H1 (cell line): ENCODE measurements around the gene RNF31. TPM values are rescaled to one million over a fixed set of nuclear protein-coding genes. Genes with fewer than 3 reads are reported as not detected.

Experiments
- CTCF ChIA-PET: fragments of 300-600 bp; sonication (Branson Sonifier 250); formaldehyde crosslinking; loops from one replicate; lab custom pipeline; 2021; ENCODE audit not compliant: partially characterized antibody; lab: Charles Lee
- POLR2A ChIA-PET: fragments of 300-600 bp; sonication (Branson Sonifier 250); formaldehyde crosslinking; loops from one replicate; lab custom pipeline; 2021; ENCODE audit warnings: inconsistent platforms; ENCODE audit not compliant: partially characterized antibody; lab: Charles Lee
- DNase-seq, 2 experiments: peaks; one replicate each; pipeline versions ENCODE4 v3.0.0 to v3.0.0-alpha.2; 2010 to 2022; ENCODE audit warnings: low spot score in 2 of 2, low read depth in 1 of 2, mixed read lengths in 1 of 2
- FAIRE-seq: peaks from 2 replicates; lab custom pipeline; 2011; peaks lifted over from hg19 to GRCh38; lab: Jason Lieb, UNC
- H2AFZ ChIP-seq: 2 replicates; pipeline ENCODE4 v1.8.1; 2012; ENCODE audit warnings: low read length, inconsistent platforms
- H2AK5ac ChIP-seq: 2 replicates; pipeline ENCODE4 v1.6.1; 2013; ENCODE audit warnings: low read depth, low read length
- H2BK120ac ChIP-seq: replicated peaks from 2 replicates; pipeline ENCODE3; 2013; ENCODE audit warnings: low read depth, low read length, inconsistent platforms
- H2BK12ac ChIP-seq: 2 replicates; pipeline ENCODE4 v1.6.1; 2013; ENCODE audit warnings: low read depth, low read length
- H2BK15ac ChIP-seq: 2 replicates; pipeline ENCODE4 v1.6.1; 2013; ENCODE audit warnings: low read length
- H2BK20ac ChIP-seq: 2 replicates; pipeline ENCODE4 v1.6.1; 2013; ENCODE audit warnings: low read length
- H2BK5ac ChIP-seq: 2 replicates; pipeline ENCODE4 v1.6.1; 2013; ENCODE audit warnings: low read depth, low read length
- H3K14ac ChIP-seq: 2 replicates; pipeline ENCODE4 v1.6.1; 2013; ENCODE audit warnings: inconsistent platforms; ENCODE audit not compliant: insufficient read length
- H3K18ac ChIP-seq: 2 replicates; pipeline ENCODE4 v1.6.1; 2013; ENCODE audit warnings: low read length; ENCODE audit errors: extremely low read depth
- H3K23ac ChIP-seq: 2 replicates; pipeline ENCODE4 v1.6.1; 2013; ENCODE audit warnings: inconsistent platforms; ENCODE audit not compliant: insufficient read length
- H3K23me2 ChIP-seq: 2 replicates; pipeline ENCODE4 v1.6.1; 2013; ENCODE audit warnings: low read depth, low read length
- H3K27ac ChIP-seq: 2 replicates; pipeline ENCODE4 v1.6.1; 2011; ENCODE audit warnings: low read depth, low read length, inconsistent platforms
- H3K27me3 ChIP-seq, 4 experiments: replicated peaks in 1 of 4; 1 replicate in 1 of 4; 2 replicates in 3 of 4; pipeline versions ENCODE4 v1.6.1 to v1.8.1; 2011 to 2013; ENCODE audit warnings: low read length in 3 of 4, mild to moderate bottlenecking in 3 of 4, inconsistent platforms in 2 of 4, mixed read lengths in 2 of 4, moderate library complexity in 1 of 4; ENCODE audit not compliant: control insufficient read depth in 3 of 4, insufficient read depth in 3 of 4; ENCODE audit errors: extremely low read depth in 1 of 4
- H3K36me3 ChIP-seq, 4 experiments: 2 replicates each; pipeline versions ENCODE4 v1.6.1 to v1.8.1; 2011 to 2013; ENCODE audit warnings: mild to moderate bottlenecking in 4 of 4, low read length in 3 of 4, moderate library complexity in 2 of 4, control low read depth in 1 of 4, inconsistent platforms in 1 of 4; ENCODE audit not compliant: insufficient read depth in 4 of 4, control insufficient read depth in 2 of 4
- H3K4ac ChIP-seq: replicated peaks from 2 replicates; pipeline ENCODE3; 2013; ENCODE audit warnings: low read length, low read depth, mixed read lengths, inconsistent platforms; ENCODE audit not compliant: insufficient read length
- H3K4me1 ChIP-seq, 4 experiments: replicated peaks in 1 of 4; 1 replicate in 1 of 4; 2 replicates in 3 of 4; pipeline versions ENCODE4 v1.6.1 to v1.8.1; 2011 to 2013; ENCODE audit warnings: low read length in 3 of 4, inconsistent platforms in 2 of 4, mixed read lengths in 1 of 4; ENCODE audit not compliant: insufficient read depth in 4 of 4, control insufficient read depth in 3 of 4
- H3K4me2 ChIP-seq, 2 experiments: 2 replicates each; pipeline versions ENCODE4 v1.6.1 to v1.8.1; 2011 to 2013; ENCODE audit warnings: low read depth in 2 of 2, low read length in 2 of 2, control low read depth in 1 of 2, inconsistent platforms in 1 of 2, mild to moderate bottlenecking in 1 of 2; ENCODE audit not compliant: insufficient read depth in 1 of 2
- H3K4me3 ChIP-seq, 4 experiments: fragments of 200-600, 300-600 bp in 1 of 4; sonication (generic), shearing (Covaris generic), sonication (Bioruptor Twin) in 1 of 4; 2 replicates each; pipeline versions ENCODE4 v1.5.1 to v1.8.1; 2011 to 2016; ENCODE audit warnings: low read length in 4 of 4, low read depth in 3 of 4, control low read depth in 2 of 4, inconsistent platforms in 2 of 4, mild to moderate bottlenecking in 2 of 4, mixed read lengths in 1 of 4, moderate library complexity in 1 of 4; ENCODE audit not compliant: insufficient read depth in 2 of 4; ENCODE audit errors: extremely low read depth in 1 of 4
- H3K56ac ChIP-seq: replicated peaks from 2 replicates; pipeline ENCODE3; 2013; ENCODE audit warnings: low read depth, mild to moderate bottlenecking, mixed read lengths, low read length, inconsistent platforms; ENCODE audit not compliant: insufficient read length
- H3K79me1 ChIP-seq: 2 replicates; pipeline ENCODE4 v1.6.1; 2013; ENCODE audit warnings: low read depth, low read length, control low read depth
- H3K79me2 ChIP-seq, 2 experiments: 2 replicates each; pipeline versions ENCODE4 v1.6.1 to v1.8.1; 2012 to 2013; ENCODE audit warnings: low read length in 2 of 2, mild to moderate bottlenecking in 2 of 2, inconsistent platforms in 1 of 2; ENCODE audit not compliant: insufficient read depth in 2 of 2, control insufficient read depth in 1 of 2
- H3K9ac ChIP-seq, 4 experiments: replicated peaks in 1 of 4; 1 replicate in 1 of 4; 2 replicates in 3 of 4; pipeline versions ENCODE4 v1.6.1 to v1.8.1; 2011 to 2013; ENCODE audit warnings: low read depth in 3 of 4, low read length in 3 of 4, control low read depth in 2 of 4, mild to moderate bottlenecking in 2 of 4, moderate library complexity in 2 of 4, inconsistent platforms in 1 of 4; ENCODE audit errors: extremely low read depth in 1 of 4
- H3K9me3 ChIP-seq, 2 experiments: 2 replicates each; pipeline versions ENCODE4 v1.6.1 to v1.8.1; 2012 to 2013; ENCODE audit warnings: mild to moderate bottlenecking in 2 of 2, moderate library complexity in 2 of 2, control low read depth in 1 of 2, inconsistent platforms in 1 of 2, low read depth in 1 of 2, low read length in 1 of 2, mixed read lengths in 1 of 2; ENCODE audit not compliant: insufficient read depth in 2 of 2
- H4K20me1 ChIP-seq, 2 experiments: replicated peaks in 1 of 2; 2 replicates each; pipeline versions ENCODE3 to v1.8.1; 2011 to 2013; ENCODE audit warnings: inconsistent platforms in 2 of 2, low read length in 2 of 2, mild to moderate bottlenecking in 1 of 2; ENCODE audit not compliant: insufficient read depth in 2 of 2, control insufficient read depth in 1 of 2
- H4K5ac ChIP-seq: 2 replicates; pipeline ENCODE4 v1.6.1; 2013; ENCODE audit warnings: low read length, low read depth, mixed read lengths, inconsistent platforms; ENCODE audit not compliant: insufficient read length
- H4K8ac ChIP-seq: 2 replicates; pipeline ENCODE4 v1.8.0; 2013; ENCODE audit warnings: mild to moderate bottlenecking, moderate library complexity, low read length, inconsistent platforms; ENCODE audit not compliant: insufficient read depth; ENCODE audit errors: extremely low read depth
- H4K91ac ChIP-seq: replicated peaks from 2 replicates; pipeline ENCODE3; 2013; ENCODE audit warnings: low read length, mixed read lengths, inconsistent platforms; ENCODE audit not compliant: insufficient read length
- BCL11A ChIP-seq, 2 experiments: IDR thresholded peaks; one replicate each; pipeline ENCODE4 v1.6.1; 2011; ENCODE audit warnings: low read depth in 2 of 2, low read length in 2 of 2, mild to moderate bottlenecking in 2 of 2
- CBX5 ChIP-seq: fragments of 300-800, 300-1000 bp; sonication (generic); IDR thresholded peaks from 2 replicates; pipeline ENCODE4 v1.7.1; 2016; ENCODE audit warnings: antibody characterized with exemption, low read length, low read depth
- CREB1 ChIP-seq: IDR thresholded peaks from 2 replicates; pipeline ENCODE4 v1.6.1; 2012; ENCODE audit warnings: inconsistent platforms
- GTF2F1 ChIP-seq: IDR thresholded peaks from 2 replicates; pipeline ENCODE4 v1.6.1; 2012; ENCODE audit warnings: low read depth, low read length, improper control_type of control experiment, borderline replicate concordance
- MAX ChIP-seq: IDR thresholded peaks from 2 replicates; pipeline ENCODE4 v1.6.1; 2012; ENCODE audit warnings: inconsistent platforms
- NRF1 ChIP-seq: IDR thresholded peaks from 2 replicates; pipeline ENCODE4 v1.6.1; 2011; ENCODE audit warnings: mild to moderate bottlenecking, low read depth, low read length, improper control_type of control experiment
- POLR2AphosphoS5 ChIP-seq: IDR thresholded peaks from 2 replicates; pipeline ENCODE4 v1.6.1; 2011; ENCODE audit warnings: low read depth, low read length
- RFX5 ChIP-seq: IDR thresholded peaks from 2 replicates; pipeline ENCODE4 v1.6.1; 2011; ENCODE audit warnings: low read depth, low read length, improper control_type of control experiment, borderline replicate concordance
- TAF1 ChIP-seq: IDR thresholded peaks from 2 replicates; pipeline ENCODE4 v1.6.1; 2011; ENCODE audit warnings: mild to moderate bottlenecking, low read depth, low read length
- TAF7 ChIP-seq: optimal IDR thresholded peaks from 2 replicates; pipeline ENCODE3; 2011; ENCODE audit warnings: low read depth, mild to moderate bottlenecking, inconsistent platforms, low read length, moderate library complexity, borderline replicate concordance
- TEAD4 ChIP-seq: IDR thresholded peaks from 2 replicates; pipeline ENCODE4 v1.6.1; 2012; ENCODE audit warnings: low read depth, low read length, inconsistent platforms, mixed read lengths
- WGBS, 2 experiments: shearing (Covaris generic) in 1 of 2; methylation state at CpG; one replicate each; pipeline versions ENCODE4 v1.1.6 to v1.1.7; 2013 to 2015; ENCODE audit warnings: low lambda C conversion rate in 2 of 2, mixed read lengths in 2 of 2, inconsistent platforms in 1 of 2, low coverage in 1 of 2, missing lambda C conversion rate in 1 of 2; ENCODE audit not compliant: insufficient replicate concordance in 2 of 2, insufficient coverage in 1 of 2, insufficient read length in 1 of 2; ENCODE audit errors: extremely low coverage in 1 of 2, missing lambda C conversion rate in 1 of 2; 5-methylcytosine and 5-hydroxymethylcytosine counted together
- polyA plus RNA-seq, 7 experiments: library from polyadenylated mRNA; depleted of rRNA in 3 of 7; stranded (reverse) in 5 of 7; unstranded in 2 of 7; fragments of >200 nt in 5 of 7; fragments of 200-250 nt in 2 of 7; gene quantifications; 1 replicate in 5 of 7; 2 replicates in 1 of 7; 4 replicates in 1 of 7; pipeline versions ENCODE4 v1.2.1 to v1.2.3, GENCODE V29; 2011 to 2013; ENCODE audit warnings: missing spikeins in 2 of 7, mixed read lengths in 2 of 7
- total RNA-seq: library from RNA; stranded (reverse); fragmentation: NEBNext Ultra II Directional; extraction: Animal tissue kit (Norgen Biotek cat#: 25700); gene quantifications from 2 replicates; pipeline ENCODE4 v1.2.1, GENCODE V29; 2021

Gene RNF31
- total and polyA plus RNA-seq, 2 of the 8 experiments (the other 6 are each of a cell fraction or from before 2014, with no cell fraction given), result 17.5 to 72.0 TPM

- Histone ChIP-seq H2AFZ (peak within 1 kb of the TSS; percentile 60; the same call in 1 of the 2 replicates), H3K36me3 (peaks cover 4 to 6% (median 5%) of the 10 kb centered on the region in 4 experiments; a peak in 5 of 8 replicates), H3K23me2 (peaks cover 5% of the 10 kb centered on the region; the same call in 1 of the 2 replicates), H4K8ac (peak within 1 kb of the TSS; percentile 99), H3K4me3 (peak within 1 kb of the TSS; percentile 65 to 88 (median 84)), H3K23ac (no peak within 1 kb of the TSS), H3K18ac (peak within 1 kb of the TSS; percentile 93), H3K79me2 (peaks cover 0 to 3% of the 10 kb centered on the region in 2 experiments; a peak in 2 of 4 replicates), H3K27me3 (no peaks in the 10 kb centered on the region), H3K4ac (peak within 1 kb of the TSS; percentile 92), H3K27ac (peak within 1 kb of the TSS; percentile 95), H4K5ac (peak within 1 kb of the TSS; percentile 73), H3K4me2 (peak within 1 kb of the TSS; percentile 79 to 94), H3K9me3 (no peaks in the 10 kb centered on the region; a peak in 1 of 4 replicates), H2BK120ac (no peak within 1 kb of the TSS), H2BK5ac (peak within 1 kb of the TSS; percentile 91), H3K9ac (peak within 1 kb of the TSS; percentile 78 to 97 (median 87)), H3K4me1 (peaks cover 0 to 9% (median 3%) of the 10 kb centered on the region in 4 experiments; a peak in 3 of 7 replicates), H2AK5ac (no peak within 1 kb of the TSS), H3K14ac (no peak within 1 kb of the TSS), H4K91ac (peak within 1 kb of the TSS; percentile 93), H3K56ac (peak within 1 kb of the TSS; percentile 90), H2BK12ac (peak within 1 kb of the TSS; percentile 52; the same call in 1 of the 2 replicates), H4K20me1 (no peaks in the 10 kb centered on the region), H2BK15ac (no peak within 1 kb of the TSS), H3K79me1 (peaks cover 3% of the 10 kb centered on the region; the same call in 1 of the 2 replicates), H2BK20ac (no peak within 1 kb of the TSS)
- CTCF ChIA-PET, result interaction anchor here (0.9 to 2.1 kb wide), 6 partner anchors 20 to 201 kb away, joined by 3 to 7 read pairs (median 4); partner anchors contain the start of genes MDP1 and TINF2
- DNase-seq (peak; percentile 83 to 93), FAIRE-seq (no peak)
- 1% methylated on average over 86 of the region's 89 CpGs; no CpG with 5 or more reads in 1 of the 2 experiments for WGBS, 2 experiments
- POLR2A ChIA-PET, result interaction anchor here (0.6 to 4.7 kb wide), 31 partner anchors 9 to 640 kb away, joined by 3 to 119 read pairs (median 4); partner anchors contain the start of genes AP1G2, CHMP4A, EMC9 and GMPR2
- TF ChIP-seq TAF7, result peak; percentile 65
- TF ChIP-seq BCL11A (IDR thresholded peaks at IDR 0.05; ENCODE audit: low read depth in 2 of 2, low read length in 2 of 2), result no peak
- peak; percentile 58; the same call in 1 of the 2 replicates for TF ChIP-seq GTF2F1
- peak; percentile 75 for TF ChIP-seq POLR2AphosphoS5
- TF ChIP-seq TAF1, result peak; percentile 83; the same call in 1 of the 2 replicates
- TF ChIP-seq CBX5, result no peak
- no peak for TF ChIP-seq NRF1
- 0 out of 2 replicates have a peak, but pooled peaks have one; percentile 4 for TF ChIP-seq TEAD4
- peak; percentile 81 for TF ChIP-seq CREB1
- peak; percentile 99 for TF ChIP-seq MAX
- no peak for TF ChIP-seq RFX5
Measured at GRCh38 chr14:24195186-24196070, 48.1 kb downstream of the RNF31 start, which contains the start of gene TM9SF1. TM9SF1 (minus strand) TSS chr14:24195441; CDS start chr14:24195019, 422 bp downstream.
